GM18868 (cell line): ENCODE measurements around the gene AFAP1L1.
"Not testable (repeated sequence)": the region's sequence is repeated elsewhere in the genome, so short reads cannot be mapped to it uniquely, and the experiment has no call there.

Experiments
- ATAC-seq: cut with Tn5 transposase; IDR thresholded peaks from one replicate; pipeline ENCODE4 v1.9.1; 2021; ENCODE audit warnings: mild to moderate bottlenecking, moderate library complexity; ENCODE audit not compliant: unreplicated experiment

The AFAP1L1 gene

DNA sequence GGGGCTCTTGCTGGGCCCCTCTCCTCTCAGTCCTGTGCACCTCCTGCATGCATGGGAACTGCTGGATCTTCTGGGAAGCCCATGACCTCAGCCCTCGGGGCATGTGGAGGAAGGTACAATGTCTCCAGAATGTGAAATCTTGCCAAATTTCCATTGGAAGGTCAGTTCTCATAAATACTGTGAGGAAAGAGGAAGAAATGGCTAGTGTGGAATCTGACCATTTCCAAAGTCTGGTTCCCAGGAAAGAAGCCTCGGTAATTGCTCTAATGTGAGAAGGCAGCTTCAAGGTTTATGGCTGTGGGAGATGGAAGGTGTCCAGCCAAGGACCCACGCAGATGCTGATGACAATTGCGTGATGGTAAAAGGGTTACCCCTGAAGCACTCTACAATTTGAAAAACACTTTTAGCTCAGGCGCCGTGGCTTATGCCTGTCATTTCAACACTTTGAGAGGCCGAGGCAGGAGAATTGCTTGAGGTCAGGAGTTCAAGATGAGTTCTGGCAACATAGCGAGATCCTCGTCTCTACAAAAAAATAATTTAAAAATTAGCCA, 115.5 kb downstream of the AFAP1L1 start:
- ATAC-seq, result no peak

DNA sequence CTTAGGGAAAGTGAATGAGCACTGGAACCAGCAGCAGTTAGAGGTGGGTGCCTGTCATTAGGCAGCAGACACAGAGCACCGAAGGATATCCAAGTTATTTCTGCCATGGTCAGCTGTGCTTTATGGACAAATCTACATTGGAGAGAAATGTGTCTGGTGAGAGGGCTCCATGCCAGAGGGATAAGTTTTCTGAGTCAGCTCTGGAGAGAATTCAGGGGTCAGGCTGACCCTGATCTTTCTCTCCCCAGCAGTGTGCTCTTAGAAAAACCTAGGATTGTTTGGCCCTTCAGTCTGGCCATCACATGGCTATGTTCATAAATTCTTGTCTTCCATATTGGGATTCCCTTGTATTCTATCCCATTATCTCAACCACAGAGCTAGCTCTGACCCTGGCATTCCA, 116.3 kb downstream of the AFAP1L1 start:
- no peak for ATAC-seq

DNA sequence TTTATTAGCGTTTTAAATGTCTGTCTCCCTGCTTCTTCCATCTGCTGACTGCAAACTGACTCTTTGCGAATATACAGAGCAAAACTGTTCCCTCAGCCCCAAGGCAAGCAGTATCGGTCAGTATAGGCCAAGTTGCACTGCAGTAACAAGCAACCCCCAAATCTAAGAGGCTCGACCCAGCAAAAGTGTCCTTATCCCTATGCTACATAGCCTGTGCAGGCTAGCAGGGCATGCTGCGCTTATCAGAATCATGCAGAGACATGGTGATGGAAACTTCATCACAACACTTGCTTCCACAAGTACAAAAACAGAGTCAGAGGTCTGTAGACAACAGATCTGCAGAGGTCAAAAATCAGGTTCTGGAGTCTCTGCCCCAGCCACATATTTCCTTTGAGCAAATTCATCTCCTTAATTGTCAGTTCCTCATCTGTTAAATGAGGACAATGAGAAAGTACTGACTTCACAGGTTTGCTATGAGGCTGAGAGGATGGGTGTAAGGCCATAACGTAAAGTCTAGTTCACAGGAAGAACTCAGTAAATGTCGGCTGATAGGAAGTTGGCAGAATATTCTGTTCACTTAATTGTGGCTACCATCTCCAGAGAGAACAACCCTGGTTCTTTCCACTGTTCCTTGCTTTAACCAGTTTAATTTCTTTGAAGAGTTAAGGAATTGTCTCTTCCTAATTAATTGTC, 117.0 kb downstream of the AFAP1L1 start:
- ATAC-seq, result no peak

DNA sequence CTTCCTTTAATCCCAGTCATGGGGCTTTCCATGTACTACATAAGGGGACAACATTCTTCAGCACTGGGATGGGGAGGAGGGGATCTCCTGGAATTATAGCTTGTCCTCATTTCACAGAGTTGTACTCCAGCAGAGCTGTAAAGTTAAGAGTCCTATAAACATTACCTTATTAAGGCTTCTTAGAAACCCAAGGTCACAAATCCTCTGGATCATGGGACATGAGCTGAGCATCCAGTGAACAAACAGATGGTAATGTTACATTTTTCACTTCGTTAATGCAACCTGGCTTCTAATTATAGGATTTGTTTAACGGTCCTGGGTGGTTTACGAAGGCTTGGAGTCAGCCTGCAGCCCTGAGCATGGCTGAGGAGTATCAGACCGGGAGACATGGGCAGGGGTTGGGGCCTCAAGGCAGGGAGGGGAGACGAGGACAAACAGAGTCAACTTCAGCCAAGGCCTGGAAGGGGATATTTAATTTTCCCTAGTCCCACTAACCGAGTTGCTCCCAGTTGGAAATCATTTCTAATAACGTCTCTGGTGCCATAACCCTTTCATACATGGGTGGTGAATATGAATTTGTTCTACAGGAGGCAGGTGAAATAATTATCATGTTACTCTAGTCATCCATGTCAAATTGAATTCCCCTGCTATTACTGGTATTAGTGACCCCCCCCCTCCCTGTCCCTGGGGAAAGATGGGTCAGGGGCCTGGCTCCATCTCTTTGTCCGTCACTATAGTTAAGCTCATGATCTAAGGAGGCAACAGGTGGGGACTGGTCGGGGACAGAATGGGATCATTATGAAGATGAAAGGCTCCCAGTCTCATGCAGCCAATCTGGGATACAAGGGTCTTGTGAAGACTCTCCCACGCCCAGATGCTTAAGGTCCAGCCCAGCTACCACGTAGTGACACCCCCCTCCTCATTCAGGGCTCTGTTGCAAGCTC, 118.2 kb downstream of the AFAP1L1 start:
- no peak for ATAC-seq

DNA sequence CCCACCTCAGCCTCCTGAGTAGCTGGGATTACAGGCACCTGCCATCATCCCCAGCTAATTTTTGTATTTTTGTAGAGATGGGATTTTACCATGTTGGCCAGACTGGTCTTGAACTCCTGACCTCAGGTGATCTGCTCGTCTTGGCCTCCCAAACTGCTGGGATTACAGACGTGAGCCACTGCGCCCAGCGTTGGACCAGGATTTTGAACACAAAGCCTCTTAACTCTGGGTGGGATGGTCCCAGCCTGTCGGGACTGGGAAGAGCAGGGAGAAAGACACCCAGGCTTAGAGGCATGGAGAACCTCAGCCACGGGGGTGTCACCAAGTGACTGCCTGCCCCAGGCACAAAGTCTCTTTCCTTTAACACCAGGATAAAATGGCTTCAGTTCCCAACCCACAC, 119.4 kb downstream of the AFAP1L1 start:
- ATAC-seq, result not testable (repeated sequence)
